NCI-H2227 (cell line): ENCODE data around the gene DHDH.

Experiments used
- DNase-seq: peaks from one replicate; lab custom pipeline; 2025; ENCODE audit not compliant: unreplicated experiment; lab: John Stamatoyannopoulos, UW

DHDH gene

DNA sequence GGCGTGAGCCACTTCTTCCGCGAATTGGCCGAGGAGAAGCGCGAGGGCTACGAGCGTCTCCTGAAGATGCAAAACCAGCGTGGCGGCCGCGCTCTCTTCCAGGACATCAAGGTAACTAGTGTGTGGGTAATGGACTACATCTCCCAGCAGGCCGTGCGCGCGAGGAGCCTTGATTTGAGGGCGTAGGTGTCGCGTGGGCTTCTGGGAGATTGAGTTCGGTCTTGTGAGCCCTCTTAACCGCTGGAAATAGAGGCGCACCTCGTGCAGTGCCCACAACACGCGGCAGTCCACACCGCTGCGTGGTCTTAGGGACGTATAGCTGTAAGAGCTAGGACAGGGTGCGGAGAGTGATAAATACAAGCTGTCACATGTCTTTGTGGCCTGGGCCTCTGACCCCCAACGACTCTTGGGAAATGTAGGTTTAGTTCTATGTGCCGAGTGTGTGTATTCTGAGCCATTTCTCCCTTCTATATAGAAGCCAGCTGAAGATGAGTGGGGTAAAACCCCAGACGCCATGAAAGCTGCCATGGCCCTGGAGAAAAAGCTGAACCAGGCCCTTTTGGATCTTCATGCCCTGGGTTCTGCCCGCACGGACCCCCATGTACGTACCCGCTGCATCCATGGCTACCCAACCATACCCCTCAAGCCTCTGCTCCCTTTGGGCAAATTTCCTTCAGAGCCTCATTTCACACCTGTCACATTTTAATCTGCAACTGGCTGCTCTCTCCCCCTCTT, 32.5 kb downstream of the DHDH start:
- DNase-seq: peak; percentile 89

DNA sequence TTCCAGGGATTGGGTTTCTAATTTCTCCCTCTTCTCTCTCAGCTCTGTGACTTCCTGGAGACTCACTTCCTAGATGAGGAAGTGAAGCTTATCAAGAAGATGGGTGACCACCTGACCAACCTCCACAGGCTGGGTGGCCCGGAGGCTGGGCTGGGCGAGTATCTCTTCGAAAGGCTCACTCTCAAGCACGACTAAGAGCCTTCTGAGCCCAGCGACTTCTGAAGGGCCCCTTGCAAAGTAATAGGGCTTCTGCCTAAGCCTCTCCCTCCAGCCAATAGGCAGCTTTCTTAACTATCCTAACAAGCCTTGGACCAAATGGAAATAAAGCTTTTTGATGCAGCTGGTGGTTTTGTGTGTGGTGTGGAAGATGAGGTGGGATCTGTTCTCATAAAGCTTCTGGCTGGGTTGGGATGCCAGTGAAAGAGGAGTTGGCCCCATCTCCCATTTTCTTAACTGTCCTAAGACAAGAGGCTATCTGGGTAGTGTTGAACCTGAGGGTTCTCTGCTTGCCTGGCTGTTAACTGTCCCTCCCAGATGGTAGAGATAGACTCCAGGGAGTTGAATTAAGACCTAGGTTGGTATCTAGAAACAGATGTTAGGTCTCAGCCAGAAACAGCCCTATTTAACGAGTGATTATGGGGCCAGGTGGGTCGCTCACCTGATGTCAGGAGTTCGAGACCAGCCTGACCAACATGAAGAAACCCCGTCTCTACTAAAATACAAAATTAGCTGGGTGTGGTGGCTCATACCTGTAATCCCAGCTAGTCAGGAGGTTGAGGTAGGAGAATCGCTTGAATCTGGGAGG, 33.2 kb downstream of the DHDH start:
- DNase-seq: no peak

DNA sequence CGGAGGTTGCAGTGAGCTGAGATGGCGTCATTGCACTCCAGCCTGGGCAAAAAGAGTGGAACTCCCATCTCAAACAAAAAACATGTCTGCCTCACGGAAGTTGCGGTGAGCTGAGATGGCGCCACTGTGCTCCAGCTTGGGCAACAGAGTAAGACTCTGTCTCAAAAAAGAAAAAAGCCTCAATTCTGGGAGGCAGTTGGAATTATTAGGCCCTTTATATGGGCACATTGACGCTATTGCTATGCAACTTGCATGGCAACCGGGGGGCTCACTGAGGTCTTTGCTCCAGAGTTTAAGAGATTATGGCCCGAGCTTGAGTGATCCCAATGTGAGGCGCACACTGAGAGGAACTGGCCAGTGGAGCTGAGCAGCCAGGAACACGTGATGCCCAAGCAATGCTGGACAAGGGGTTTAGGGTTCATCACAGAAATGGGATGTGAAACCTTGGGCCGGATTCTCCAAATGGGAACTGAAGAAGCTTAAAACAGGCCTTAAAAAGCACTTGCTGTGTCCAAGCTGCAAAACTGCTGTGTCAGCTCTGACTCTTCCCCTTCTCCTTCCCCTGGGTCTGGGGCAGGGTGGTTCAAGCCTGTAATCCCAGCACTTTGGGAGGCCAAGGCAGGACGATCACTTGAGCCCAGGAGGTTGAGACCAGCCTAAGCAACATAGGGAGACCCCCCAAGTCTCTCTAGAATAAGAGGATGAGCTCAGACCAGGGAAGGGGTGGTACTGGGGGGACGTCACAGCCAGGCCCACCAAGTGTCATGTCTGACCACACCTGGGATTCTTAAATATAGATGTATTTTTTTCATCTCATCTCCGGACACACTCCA, 34.1 kb downstream of the DHDH start:
- no peak for DNase-seq

DNA sequence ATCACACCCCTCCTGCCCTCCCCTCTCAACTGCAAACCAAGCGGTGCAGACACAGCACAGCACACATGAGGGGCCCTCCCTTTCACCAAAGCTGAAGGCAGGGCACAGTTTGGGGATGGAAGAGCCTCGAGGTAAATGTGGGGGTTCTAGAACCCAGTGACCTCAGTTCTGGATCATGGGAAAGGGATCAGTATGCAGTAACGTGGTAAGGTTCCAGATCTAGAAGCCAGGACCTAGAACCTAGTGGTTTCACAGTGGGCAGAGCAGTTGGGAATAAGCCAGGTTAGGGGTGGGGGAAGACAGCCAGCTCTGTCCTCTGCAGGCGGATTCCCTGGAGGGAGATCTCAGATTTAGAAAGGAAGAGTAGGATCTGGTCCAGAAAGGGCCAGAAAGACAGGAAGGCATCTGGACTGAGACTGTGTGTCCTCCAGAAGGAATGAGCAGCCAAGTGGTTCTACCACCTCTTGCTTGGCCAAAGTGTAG, 34.7 kb downstream of the DHDH start:
- no peak for DNase-seq

DNA sequence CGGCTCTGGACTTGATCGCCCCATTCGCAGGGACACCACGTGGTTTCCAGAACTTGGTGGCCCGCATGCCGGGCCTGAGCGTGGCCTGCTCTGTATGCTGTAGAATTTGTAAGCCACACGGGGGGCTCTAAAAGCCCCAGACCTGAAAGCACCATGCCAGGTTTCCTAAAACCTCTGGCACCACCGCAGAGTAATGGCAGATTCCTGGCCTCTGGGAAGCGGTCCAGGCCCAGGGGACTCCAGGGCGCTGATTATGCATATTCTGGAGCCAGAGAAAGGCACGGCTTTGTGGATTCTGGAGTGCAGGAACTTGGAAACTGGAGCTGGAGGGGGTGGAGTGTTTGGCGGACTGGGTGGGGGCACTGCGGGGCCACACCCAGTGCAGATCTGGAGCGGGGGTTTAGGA, 35.3 kb downstream of the DHDH start:
- no peak for DNase-seq

DNA sequence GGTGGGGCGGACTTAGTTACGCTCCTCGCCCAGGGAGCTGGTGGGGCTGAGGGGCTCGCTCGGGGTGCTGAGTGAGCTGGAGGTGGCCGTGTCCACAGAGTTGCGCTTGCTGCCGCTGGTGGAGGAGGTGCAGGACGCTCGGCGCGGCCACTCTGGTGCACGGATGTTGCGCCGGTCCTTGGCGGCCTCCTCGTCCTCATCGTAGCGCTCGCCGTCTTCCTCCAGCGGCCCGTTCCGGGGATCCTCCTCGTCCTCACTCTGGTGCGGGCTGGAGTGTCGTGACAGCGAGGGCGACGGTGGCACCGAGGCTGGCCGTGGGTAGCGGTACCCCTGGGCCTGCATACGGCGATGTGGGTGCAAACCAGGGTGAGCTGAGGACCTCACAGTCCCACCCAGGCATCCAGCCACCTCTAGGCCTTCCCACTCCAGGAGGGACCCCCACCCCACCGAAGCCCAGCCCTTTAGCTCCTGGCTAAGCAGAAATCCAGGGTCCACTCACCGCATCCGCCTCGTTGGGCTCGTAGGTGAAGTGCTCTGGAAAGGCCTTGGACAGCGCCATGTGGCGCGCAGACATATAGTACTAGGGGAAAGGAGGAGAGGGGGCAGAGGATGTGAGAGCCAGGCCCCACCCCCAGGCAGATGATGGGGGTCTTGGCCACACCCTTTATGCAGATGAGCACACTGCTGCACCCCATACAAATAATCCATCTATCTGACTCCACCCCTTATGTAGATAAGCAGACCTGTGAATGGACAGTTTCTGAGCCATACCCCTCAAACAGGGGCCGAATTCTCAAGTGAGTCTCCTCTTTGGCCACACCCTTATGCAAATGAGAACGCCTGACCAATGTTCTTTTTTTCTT, 36.0 kb downstream of the DHDH start:
- no peak for DNase-seq

DNA sequence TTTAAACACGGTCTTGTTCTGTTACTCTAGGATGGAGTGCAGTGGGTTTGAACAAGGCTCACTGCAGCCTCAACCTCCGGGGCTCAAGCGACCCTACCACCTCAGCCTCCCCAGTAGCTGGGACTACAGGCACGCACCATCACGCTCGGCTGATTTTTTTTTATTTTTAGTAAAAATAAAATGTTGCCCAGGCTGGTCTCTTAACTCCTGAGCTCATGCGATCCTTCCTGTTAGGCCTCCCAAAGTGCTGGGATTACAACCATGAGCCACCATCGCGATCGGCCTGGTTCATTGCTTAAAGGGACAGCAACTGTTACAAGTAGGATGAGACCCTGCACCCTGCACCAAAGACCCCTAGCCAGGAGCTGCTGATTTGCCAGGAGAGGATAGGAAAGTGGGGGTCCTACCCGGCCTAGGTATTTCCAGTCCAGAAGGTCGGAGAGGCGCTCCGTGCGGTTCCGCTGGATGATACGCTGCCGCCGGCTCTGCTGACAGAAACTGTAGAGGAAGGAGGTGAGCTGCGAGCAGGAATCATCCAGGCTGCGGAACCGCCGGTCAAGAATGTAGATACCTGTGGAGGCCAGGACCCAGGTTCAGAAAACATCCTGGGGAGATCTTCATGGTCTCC, 36.8 kb downstream of the DHDH start:
- no peak for DNase-seq

DNA sequence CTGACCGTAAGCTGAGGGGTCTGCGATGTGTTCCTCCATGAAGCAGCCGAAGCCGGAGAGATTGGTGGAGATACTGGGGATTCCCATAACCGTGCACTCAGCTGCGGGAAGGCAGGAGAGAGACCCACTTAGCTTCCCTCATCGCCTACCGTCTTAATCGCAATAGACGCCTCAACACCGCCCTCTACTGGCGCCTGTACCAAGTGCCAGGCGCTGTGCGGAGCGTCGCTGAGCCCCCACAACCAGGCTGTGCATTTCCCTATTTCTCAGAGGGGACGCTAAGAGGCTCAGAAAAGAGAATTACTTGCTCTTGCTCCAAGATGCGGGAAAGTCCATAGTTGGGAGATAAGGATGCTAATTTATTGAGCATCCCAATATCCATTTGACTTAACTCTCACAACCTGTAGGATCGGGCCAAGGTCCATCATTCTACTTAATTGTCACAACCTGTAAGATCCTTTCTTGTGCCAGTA, 37.5 kb downstream of the DHDH start:
- no peak for DNase-seq

DNA sequence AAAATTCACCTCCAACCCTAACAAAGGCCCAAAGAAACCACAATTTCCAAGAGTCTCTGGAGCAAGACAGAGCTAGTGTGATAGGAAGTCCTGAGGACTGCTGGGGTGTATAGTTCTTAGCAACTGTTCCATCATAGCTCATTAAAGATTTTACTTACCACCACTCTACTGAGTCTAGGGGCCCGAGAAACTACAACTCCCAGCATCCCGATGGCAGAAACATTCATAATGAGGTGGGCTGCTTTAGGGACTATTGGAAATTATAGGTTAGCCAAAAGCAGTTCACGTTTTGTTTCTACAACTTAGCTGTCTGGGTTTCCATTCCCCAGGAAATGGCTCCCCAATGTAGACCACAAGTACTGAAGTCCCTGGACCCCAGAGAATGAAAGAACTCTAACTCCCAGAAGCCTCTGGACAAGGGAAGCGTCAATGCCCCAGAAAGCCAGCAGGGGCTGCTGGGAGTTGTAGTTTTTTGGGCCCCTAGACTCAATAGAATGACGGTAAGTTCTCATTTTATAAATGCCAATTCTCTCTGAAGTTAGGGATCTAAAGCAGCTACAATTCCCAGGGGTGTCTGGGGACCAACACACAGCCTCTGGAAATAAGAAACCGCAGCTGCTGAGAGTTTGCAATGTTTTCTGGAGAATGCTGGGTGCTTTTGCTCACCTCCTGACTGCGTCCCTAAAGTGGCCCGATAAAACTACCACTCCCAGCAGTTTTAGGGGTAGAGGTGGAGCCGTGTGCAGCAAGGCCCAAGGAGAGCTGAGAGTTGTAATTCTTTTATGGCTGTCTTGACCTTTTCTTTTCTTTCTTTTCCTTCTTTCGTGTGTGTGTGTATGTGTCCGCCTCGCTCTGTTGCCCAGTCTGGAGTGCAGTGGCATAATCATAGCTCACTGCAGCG, 42.7 kb downstream of the DHDH start:
- peak; percentile 49 for DNase-seq

DNA sequence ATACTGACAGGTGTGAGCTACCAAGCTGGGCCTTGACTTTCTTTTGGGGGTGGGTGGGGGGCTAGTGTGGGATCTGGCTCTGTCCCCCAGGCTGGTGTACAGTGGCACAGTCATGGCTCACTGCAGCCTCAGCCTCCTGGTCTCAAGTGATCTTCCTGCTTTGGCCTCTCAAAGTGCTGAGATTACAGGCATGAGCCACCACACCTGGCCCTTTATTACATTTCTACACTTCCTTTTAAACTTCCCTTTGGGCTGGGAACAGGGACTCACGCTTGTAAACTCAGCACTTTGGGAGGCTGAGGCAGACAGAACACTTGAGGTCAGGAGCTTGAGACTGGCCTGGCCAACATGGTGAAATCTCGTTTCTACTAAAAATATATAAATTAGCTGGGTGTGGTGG, 43.6 kb downstream of the DHDH start:
- no peak for DNase-seq

DNA sequence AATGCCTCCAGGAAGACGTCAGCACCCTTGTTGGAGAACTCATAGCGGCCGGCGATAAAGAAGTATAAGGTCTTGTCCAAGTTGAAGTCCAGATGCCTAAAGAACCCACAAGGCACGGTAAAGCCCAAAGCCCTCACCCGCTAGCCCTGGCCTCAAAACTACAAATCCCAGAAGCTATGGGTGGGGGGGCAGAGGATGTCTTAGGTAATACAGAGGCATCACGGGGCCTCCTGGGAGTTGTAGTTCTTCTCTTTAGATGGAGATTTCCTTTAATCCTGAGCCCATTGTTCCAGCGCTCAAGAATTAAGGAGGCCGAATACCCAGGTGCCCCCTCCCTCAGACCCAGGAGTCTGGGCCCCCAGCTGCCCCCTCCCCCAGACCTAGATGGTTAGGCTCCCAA, 48.8 kb downstream of the DHDH start:
- DNase-seq: no peak

DNA sequence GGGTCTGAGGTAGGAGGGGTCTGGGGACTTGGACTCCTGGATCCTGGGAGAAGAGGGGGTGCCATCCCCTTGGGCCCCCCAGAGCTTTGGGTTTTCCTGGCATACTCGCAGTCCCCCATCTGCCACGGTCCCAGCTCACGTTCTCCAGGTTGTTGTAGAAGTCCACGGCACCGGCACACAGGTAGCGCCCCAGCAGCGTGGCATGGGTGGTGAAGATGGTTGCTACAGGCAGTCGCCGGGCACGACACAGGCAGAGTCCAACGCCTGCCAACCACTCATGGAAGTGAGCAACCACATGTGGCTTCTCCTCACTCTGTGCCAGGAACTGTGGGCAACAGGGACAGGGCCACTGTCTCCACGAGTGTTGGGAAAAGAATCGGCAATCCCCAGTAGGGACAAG, 52.2 kb downstream of the DHDH start:
- DNase-seq: no peak

DNA sequence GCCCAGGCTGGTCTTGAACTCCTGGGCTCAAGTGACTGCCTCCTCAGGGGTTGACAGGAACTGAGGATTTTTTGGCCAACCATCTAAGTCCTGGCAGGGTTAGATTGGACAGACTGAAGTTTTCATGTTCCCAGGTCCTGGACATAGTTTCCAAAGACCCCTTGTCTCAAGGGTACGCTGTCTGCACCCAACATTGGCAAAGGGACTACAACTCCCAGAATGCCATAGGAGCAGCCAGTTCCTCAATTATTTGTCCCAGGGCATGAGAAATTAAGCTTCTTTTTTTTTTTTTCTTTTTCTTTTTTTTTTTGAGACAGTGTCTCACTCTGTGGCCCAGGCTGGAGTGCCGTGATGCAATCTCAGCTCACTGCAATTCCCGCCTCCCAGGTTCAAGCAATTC, 52.7 kb downstream of the DHDH start:
- no peak for DNase-seq

DNA sequence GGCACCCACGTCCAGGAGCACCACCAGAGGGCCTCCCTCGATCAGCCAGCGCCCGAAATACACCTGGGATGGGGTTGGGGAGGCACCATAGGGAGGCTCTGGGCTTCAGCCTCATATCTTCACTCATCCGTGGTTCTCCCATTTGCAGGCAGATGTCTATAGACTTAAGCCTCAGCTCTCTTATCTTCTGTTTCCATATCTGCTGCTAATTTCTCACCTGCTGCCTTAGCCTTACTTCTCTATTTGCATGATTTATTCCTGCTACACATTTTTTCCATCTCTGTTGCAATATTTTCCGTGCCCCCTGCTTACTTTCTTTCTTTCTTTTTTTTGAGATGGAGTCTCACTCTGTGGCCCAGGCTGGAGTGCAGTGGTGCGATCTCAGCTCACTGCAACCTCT, 53.8 kb downstream of the DHDH start:
- DNase-seq: no peak

DNA sequence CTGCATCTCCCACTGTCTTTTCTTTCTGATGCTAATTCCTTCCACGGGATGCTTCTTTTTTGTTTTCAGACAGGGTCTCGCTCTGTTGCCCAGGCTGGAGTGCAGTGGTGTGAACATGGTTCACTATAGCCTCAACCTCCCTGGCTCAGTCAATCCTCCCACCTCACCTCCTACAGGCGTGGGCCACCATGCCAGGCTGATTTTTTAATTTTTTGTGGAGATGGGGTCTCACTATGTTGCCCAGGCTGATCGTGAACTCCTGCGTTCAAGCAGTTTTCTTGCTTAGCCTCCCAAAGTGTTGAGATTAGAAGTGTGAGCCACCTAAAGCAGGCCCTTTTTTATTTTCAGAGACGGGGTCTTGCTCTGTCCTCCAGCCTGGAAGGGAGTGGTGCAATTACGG, 54.8 kb downstream of the DHDH start:
- DNase-seq: no peak

DNA sequence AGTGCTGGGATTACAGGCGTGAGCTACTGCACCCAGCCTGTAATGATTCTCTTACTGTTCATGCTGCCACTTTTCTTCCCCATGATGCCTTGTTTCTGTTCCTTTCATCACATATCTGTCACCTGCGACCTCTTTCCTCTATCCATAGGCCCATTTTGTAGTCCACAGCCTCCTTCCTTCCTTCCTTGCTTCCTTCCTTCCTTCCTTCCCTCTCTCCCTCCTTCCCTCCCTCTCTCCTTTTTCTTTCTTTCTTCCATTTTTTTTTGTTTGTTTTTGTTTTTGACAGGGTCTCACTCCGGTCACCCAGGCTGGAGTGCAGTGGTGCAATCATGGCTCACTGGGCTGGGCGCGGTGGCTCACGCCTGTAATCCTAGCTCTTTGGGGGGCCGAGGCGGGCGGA, 55.4 kb downstream of the DHDH start:
- DNase-seq: no peak

DNA sequence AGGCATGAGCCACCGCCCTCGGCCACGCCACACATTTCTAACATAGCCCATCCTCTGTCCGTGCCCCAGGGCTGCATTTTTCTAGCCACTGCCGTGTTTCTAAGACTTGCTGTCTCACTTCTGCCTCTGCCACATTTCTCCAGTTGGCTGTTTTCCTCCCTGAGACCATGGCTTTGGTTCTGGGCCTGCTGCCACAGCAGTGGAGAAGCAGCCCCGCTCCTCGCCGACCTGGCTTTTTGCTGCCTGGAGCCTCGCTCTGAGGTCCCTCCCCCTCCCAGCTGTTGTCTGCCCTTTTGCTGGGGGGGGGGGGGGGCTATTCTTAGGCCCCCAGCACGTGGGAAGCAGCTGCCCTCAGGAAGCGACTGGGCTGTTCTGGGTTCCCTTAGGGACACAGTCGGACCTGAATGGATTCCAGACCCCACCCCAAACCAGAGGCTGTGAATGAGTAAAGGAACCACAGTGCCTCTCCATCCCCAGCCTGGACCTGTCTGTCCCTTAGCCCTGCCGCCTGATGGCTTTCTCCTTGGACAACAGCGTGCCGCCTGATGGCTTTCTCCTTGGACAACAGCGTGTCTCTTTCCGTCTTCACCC, 56.3 kb downstream of the DHDH start:
- DNase-seq: no peak

DNA sequence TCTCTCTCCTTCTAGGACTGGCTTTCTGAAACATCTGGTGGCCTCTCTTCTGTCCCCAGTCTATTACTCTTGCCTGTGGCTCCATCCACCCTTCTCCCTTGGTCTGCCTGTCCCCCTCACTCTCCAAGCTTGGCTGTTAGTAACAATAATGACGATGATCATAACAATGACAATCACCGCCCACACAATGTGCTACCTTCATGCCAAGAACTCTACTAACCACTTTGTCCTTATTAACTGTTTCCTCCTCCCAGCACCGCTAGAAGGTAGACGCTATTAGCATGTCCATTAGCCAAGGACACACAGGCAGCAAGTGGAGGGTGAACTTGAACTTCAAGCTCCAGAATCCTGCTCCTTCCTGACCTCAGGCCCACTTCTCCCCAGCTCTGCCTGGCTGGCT, 56.9 kb downstream of the DHDH start:
- DNase-seq: no peak
